ENCODE results near the gene SCAMP5.

The SCAMP5 gene

DNA sequence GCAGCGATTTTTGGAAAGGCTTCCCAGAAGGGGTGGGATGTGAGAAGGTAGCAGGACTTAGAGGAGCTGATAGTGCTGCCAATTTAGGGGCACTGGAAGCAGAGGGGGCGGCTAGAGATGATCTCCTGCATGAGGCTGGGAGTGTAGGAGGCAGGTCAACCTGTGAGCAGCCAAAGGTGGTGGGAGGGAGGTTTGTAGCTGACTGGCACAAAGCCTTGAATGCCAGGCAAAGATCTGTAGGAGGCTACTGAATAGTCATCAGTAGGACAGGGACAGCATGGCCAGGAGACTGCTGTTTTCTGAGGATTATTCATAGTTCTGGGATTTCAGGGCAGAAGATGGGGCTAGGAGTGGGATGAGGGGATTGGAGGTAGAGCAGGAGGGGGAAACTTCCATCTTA is 2.2 kb downstream of the SCAMP5 start:
- H3K4me3 ChIP-seq (ENCODE audit: low read depth, low read length): no peak overlapping the region
- no peak for DNase-seq (ENCODE audit: low read depth)
- no peak for TF ChIP-seq CTCF (IDR thresholded peaks at IDR 0.05; ENCODE audit: insufficient read depth, low read depth, low read length, missing control alignments)

DNA sequence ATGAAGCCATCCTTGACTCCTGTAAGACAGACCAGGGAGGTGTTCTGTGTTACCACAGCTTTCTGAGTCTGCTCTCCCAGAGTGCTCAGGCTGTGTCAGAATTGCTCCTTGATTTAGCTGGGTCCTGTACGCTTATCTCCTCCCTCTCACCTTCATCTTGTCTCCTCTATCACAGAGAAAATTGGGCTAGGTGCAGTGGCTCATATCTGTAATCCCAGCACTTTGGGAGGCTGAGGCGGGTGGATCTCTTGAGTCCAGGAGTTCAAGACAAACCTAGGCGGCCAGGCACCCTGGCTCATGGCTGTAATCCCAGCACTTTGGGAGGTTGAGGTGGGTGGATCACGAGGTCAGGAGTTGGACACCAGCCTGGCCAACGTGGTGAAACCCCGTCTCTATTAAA is 5.9 kb downstream of the SCAMP5 start:
- no peak overlapping the region for H3K4me3 ChIP-seq (ENCODE audit: low read depth, low read length)
- no peak for DNase-seq (ENCODE audit: low read depth)
- no peak for TF ChIP-seq CTCF (IDR thresholded peaks at IDR 0.05; ENCODE audit: insufficient read depth, low read depth, low read length, missing control alignments)

DNA sequence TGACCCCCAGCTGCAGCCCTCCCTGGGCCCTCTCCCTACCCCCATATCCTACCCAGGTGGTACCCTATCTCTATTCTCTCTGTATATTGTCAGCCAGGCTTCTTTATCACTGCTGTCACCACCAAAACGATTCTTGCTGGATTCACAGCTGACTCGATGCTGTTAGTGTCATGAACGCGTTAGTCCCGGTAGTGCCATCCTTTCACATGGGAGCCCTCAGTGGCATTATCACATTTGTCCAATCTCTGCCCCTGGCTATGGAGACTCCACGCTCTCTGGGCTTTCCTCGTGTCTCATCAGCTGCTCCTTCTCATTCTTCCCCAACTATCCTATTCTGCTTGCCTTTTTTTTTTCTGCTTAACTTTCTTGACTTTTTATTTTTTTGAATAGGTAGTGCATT is 7.0 kb downstream of the SCAMP5 start:
- H3K4me3 ChIP-seq (ENCODE audit: low read depth, low read length): no peak overlapping the region
- no peak for TF ChIP-seq CTCF (IDR thresholded peaks at IDR 0.05; ENCODE audit: insufficient read depth, low read depth, low read length, missing control alignments)
- DNase-seq (ENCODE audit: low read depth): no peak

DNA sequence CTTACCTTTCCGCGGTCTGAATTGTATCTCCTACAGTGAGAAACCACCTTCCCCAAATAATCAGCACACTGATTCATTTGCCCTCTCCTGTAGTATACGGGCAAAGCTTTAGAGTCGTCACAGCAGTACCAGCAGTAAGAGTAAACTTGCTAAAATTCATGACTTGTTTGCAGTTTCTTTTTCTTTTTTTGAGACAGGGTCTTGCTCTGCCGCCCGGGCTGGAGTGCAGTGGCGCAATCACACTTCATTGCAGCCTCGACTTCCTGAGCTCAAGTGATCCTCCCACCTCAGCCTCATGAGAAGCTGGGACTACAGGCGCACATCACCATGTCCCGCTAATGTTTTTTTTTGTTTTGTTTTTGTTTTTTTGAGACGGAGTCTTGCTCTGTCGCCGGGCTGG is 11.9 kb downstream of the SCAMP5 start:
- DNase-seq (ENCODE audit: low read depth): peak; percentile 64
- peak overlapping the region; percentile 61 for H3K4me3 ChIP-seq (ENCODE audit: low read depth, low read length)
- TF ChIP-seq CTCF (IDR thresholded peaks at IDR 0.05; ENCODE audit: insufficient read depth, low read depth, low read length, missing control alignments): no peak

GRCh38 chr15:75008221-75008625 is 12.9 kb downstream of the SCAMP5 start:
- TF ChIP-seq CTCF (IDR thresholded peaks at IDR 0.05; ENCODE audit: insufficient read depth, low read depth, low read length, missing control alignments): no peak
- H3K4me3 ChIP-seq (ENCODE audit: low read depth, low read length): peak overlapping the region; percentile 61
- DNase-seq (ENCODE audit: low read depth): peak; percentile 58

- peak overlapping the region; percentile 61 for H3K4me3 ChIP-seq (ENCODE audit: low read depth, low read length)
- TF ChIP-seq CTCF (IDR thresholded peaks at IDR 0.05; ENCODE audit: insufficient read depth, low read depth, low read length, missing control alignments): no peak
- peak; percentile 87 for DNase-seq (ENCODE audit: low read depth)
Measured at GRCh38 chr15:75008629-75009326, 13.4 kb downstream of the SCAMP5 start.

- no peak for TF ChIP-seq CTCF (IDR thresholded peaks at IDR 0.05; ENCODE audit: insufficient read depth, low read depth, low read length, missing control alignments)
- no peak overlapping the region for H3K4me3 ChIP-seq (ENCODE audit: low read depth, low read length)
- DNase-seq (ENCODE audit: low read depth): no peak
Measured at GRCh38 chr15:75016431-75016830, 21.1 kb downstream of the SCAMP5 start.

Data from GM12865 (cell line).